Osteoblast (primary cell): Measurements from ENCODE around the gene MAP3K10. TPM values are rescaled to one million over a fixed set of nuclear protein-coding genes. Genes with fewer than 3 reads are reported as not detected.
A peak's percentile ranks its signal among the peaks of the same experiment; 100 is the strongest.

Experiments used
- DNase-seq: peaks from one replicate; pipeline ENCODE4 v3.0.0; 2011; ENCODE audit warnings: low spot score, mixed read lengths; ENCODE audit not compliant: insufficient read length; ENCODE audit errors: missing footprints
- H2AFZ ChIP-seq: 2 replicates; pipeline ENCODE4 v1.6.0; 2011; ENCODE audit warnings: mild to moderate bottlenecking, low read length
- H3K27ac ChIP-seq: 2 replicates; pipeline ENCODE4 v1.5.1; 2011; ENCODE audit warnings: mild to moderate bottlenecking, low read depth, low read length, moderate library complexity
- H3K27me3 ChIP-seq: 2 replicates; pipeline ENCODE4 v1.6.0; 2012; ENCODE audit warnings: mild to moderate bottlenecking, control low read depth, inconsistent platforms, low read length, moderate library complexity; ENCODE audit not compliant: insufficient read depth
- H3K36me3 ChIP-seq: 2 replicates; pipeline ENCODE4 v1.5.1; 2011; ENCODE audit warnings: mild to moderate bottlenecking, low read length, control low read depth, moderate library complexity; ENCODE audit not compliant: insufficient read depth
- H3K4me1 ChIP-seq: 2 replicates; pipeline ENCODE4 v1.5.1; 2011; ENCODE audit warnings: mild to moderate bottlenecking, low read length, control low read depth, moderate library complexity; ENCODE audit not compliant: insufficient read depth
- H3K4me2 ChIP-seq: 2 replicates; pipeline ENCODE4 v1.6.0; 2011; ENCODE audit warnings: mild to moderate bottlenecking, low read length; ENCODE audit not compliant: insufficient read depth
- H3K4me3 ChIP-seq: fragments of 200-600 bp; sonication (generic); 3 replicates; pipeline ENCODE4 v1.5.1; 2012; ENCODE audit warnings: mild to moderate bottlenecking, low read length, inconsistent platforms; ENCODE audit not compliant: insufficient read depth
- H3K79me2 ChIP-seq: 2 replicates; pipeline ENCODE4 v1.6.0; 2012; ENCODE audit warnings: mild to moderate bottlenecking, low read length, control low read depth, inconsistent platforms; ENCODE audit not compliant: insufficient read depth
- H3K9me3 ChIP-seq: 2 replicates; pipeline ENCODE4 v1.5.1; 2011; ENCODE audit warnings: low read depth, low read length, control low read depth
- H4K20me1 ChIP-seq: 2 replicates; pipeline ENCODE4 v1.6.0; 2012; ENCODE audit warnings: mild to moderate bottlenecking, low read length, control low read depth; ENCODE audit not compliant: insufficient read depth
- CTCF ChIP-seq: IDR thresholded peaks from 2 replicates; pipeline ENCODE4 v1.5.1; 2011; ENCODE audit warnings: mild to moderate bottlenecking, low read depth, low read length, moderate library complexity; ENCODE audit errors: extremely low read depth
- total RNA-seq: library from RNA; depleted of rRNA; stranded (reverse); fragments of >200 nt; gene quantifications from 2 replicates; pipeline ENCODE4 v1.2.3, GENCODE V29; 2012

The MAP3K10 gene
- total RNA-seq, 1 donor = 9.8 TPM

- Histone ChIP-seq H4K20me1 (peaks cover 46% of the 10 kb centered on the region), H3K4me1 (no peaks in the 10 kb centered on the region), H3K4me3 (no peak overlapping the region), H2AFZ (no peak overlapping the region), H3K27me3 (no peaks in the 10 kb centered on the region), H3K9me3 (no peaks in the 10 kb centered on the region), H3K79me2 (peaks cover 69% of the 10 kb centered on the region), H3K27ac (no peak overlapping the region), H3K4me2 (no peak overlapping the region), H3K36me3 (peaks cover 27% of the 10 kb centered on the region)
- TF ChIP-seq CTCF = no peak
- no peak for DNase-seq
These were observed 58.0 kb downstream of the MAP3K10 start for GRCh38 chr19:40249201-40249600.

DNA sequence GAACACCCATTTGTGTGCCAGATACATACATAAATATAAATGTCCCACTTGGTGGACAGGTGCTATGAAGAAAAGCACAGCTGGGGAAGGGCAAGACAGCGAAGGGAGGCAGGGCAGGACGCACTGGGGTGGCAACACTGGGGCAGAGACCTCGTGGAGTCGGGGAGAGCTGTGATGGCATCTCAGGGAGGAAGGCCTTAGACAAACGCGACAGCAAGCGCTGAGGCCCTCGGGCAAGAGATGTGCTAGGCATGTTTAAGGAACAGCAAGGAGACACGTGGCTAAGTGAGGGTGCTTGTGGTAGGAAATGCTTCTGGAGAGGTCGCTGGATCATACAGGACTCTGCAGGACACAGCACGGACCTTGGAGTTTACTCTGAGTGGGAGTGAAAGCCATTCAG, 58.6 kb downstream of the MAP3K10 start:
- no peaks in the 10 kb centered on the region for H3K27me3 ChIP-seq
- peaks cover 42% of the 10 kb centered on the region for H4K20me1 ChIP-seq
- peaks cover 30% of the 10 kb centered on the region for H3K36me3 ChIP-seq
- no peaks in the 10 kb centered on the region for H3K4me1 ChIP-seq
- H3K4me3 ChIP-seq = no peak overlapping the region
- H3K4me2 ChIP-seq = no peak overlapping the region
- no peaks in the 10 kb centered on the region for H3K9me3 ChIP-seq
- H2AFZ ChIP-seq = no peak overlapping the region
- no peak overlapping the region for H3K27ac ChIP-seq
- H3K79me2 ChIP-seq = peaks cover 63% of the 10 kb centered on the region
- no peak for TF ChIP-seq CTCF
- peak; percentile 36 for DNase-seq

DNA sequence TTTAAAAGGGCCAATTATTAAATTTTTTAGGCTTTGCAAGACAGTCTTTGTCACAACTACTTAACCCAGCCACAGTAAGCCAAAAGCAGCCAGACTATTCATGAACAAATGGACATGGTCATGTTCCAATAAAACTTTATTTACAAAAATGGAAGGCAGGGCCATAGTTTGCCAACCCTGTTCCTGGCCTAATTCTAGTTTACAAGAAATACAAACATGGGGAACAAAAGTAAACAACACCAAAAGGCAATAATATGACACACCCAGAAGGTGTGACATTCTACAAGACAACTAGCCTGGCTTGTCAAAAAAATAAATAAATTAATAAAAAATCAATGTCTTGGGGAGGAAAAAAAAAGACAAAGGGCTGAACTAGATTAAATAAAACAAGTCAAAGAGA, 60.0 kb downstream of the MAP3K10 start:
- H3K9me3 ChIP-seq = no peaks in the 10 kb centered on the region
- H3K27ac ChIP-seq = no peak overlapping the region
- DNase-seq = no peak
- no peak overlapping the region for H3K4me3 ChIP-seq
- TF ChIP-seq CTCF = no peak
- no peak overlapping the region for H3K4me2 ChIP-seq
- no peak overlapping the region for H2AFZ ChIP-seq
- H4K20me1 ChIP-seq = peaks cover 38% of the 10 kb centered on the region
- H3K79me2 ChIP-seq = peaks cover 53% of the 10 kb centered on the region
- peaks cover 44% of the 10 kb centered on the region for H3K36me3 ChIP-seq
- H3K27me3 ChIP-seq = no peaks in the 10 kb centered on the region
- no peaks in the 10 kb centered on the region for H3K4me1 ChIP-seq

GRCh38 chr19:40251991-40252390, 60.8 kb downstream of the MAP3K10 start:
- H3K4me3 ChIP-seq = no peak overlapping the region
- no peak overlapping the region for H2AFZ ChIP-seq
- peaks cover 51% of the 10 kb centered on the region for H3K79me2 ChIP-seq
- no peaks in the 10 kb centered on the region for H3K4me1 ChIP-seq
- H3K36me3 ChIP-seq = peaks cover 48% of the 10 kb centered on the region
- no peaks in the 10 kb centered on the region for H3K9me3 ChIP-seq
- no peak for TF ChIP-seq CTCF
- H3K4me2 ChIP-seq = no peak overlapping the region
- H3K27me3 ChIP-seq = no peaks in the 10 kb centered on the region
- no peak overlapping the region for H3K27ac ChIP-seq
- no peak for DNase-seq
- peaks cover 44% of the 10 kb centered on the region for H4K20me1 ChIP-seq
